Measurements from ENCODE around the gene C4orf51.

The C4orf51 gene

GRCh38 chr4:145656156-145656555, 23.8 kb upstream of the C4orf51 start:
- DNase-seq (ENCODE audit: low spot score) = no peak
- in situ Hi-C loops (cut with MboI; ENCODE audit: low sequenced_read_pairs, unreplicated experiment) = no loop called here
- TF ChIP-seq CTCF (IDR thresholded peaks at IDR 0.05; ENCODE audit: borderline replicate concordance, control extremely low read depth, extremely low read depth, insufficient read depth, missing control alignments) = no peak

DNA sequence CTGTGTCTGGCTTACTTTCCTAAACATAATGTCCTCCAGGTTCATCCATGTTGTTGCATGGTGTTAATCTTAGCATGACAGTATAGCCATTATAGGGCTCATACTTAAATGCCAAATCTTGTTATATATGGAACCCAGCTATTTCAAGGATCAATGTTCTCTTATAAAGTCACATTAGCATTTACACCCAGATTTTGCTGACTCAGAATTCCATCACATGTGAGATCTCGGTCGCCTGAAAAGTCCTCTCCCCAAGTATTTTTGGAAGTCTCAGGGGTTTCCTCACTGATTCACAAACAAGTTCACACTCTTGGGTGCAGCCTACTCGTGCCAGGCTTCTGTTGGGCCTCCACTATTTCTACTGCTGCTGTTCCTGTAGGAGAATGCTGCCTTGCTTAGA, 19.9 kb upstream of the C4orf51 start:
- DNase-seq (ENCODE audit: low spot score) = no peak
- in situ Hi-C loops (cut with MboI; ENCODE audit: low sequenced_read_pairs, unreplicated experiment) = no loop called here
- TF ChIP-seq CTCF (IDR thresholded peaks at IDR 0.05; ENCODE audit: borderline replicate concordance, control extremely low read depth, extremely low read depth, insufficient read depth, missing control alignments) = no peak

GRCh38 chr4:145663194-145663593, 16.8 kb upstream of the C4orf51 start:
- no peak for TF ChIP-seq CTCF (IDR thresholded peaks at IDR 0.05; ENCODE audit: borderline replicate concordance, control extremely low read depth, extremely low read depth, insufficient read depth, missing control alignments)
- no peak for DNase-seq (ENCODE audit: low spot score)
- in situ Hi-C loops (cut with MboI; ENCODE audit: low sequenced_read_pairs, unreplicated experiment) = no loop called here

DNA sequence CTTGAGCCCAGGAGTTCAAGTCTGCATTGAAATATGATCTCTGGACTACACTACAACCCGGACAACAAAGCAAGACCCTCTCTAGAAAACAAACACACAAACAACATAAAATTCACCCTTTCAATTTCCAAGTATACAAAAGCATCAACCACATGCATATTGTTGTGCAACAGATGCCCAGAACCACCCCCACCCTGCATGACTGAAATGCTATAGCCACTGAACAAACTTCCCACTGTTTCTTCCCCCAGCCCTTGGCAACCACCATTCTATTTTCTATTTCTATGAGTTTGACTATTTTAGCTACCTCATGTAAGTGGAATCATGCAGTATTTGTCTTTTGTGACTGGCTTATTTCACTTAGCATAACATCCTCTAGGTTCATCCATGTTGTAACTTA, 14.2 kb upstream of the C4orf51 start:
- no peak for TF ChIP-seq CTCF (IDR thresholded peaks at IDR 0.05; ENCODE audit: borderline replicate concordance, control extremely low read depth, extremely low read depth, insufficient read depth, missing control alignments)
- DNase-seq (ENCODE audit: low spot score) = no peak
- in situ Hi-C loops (cut with MboI; ENCODE audit: low sequenced_read_pairs, unreplicated experiment) = no loop called here

- no peak for TF ChIP-seq CTCF (IDR thresholded peaks at IDR 0.05; ENCODE audit: borderline replicate concordance, control extremely low read depth, extremely low read depth, insufficient read depth, missing control alignments)
- no peak for DNase-seq (ENCODE audit: low spot score)
- in situ Hi-C loops (cut with MboI; ENCODE audit: low sequenced_read_pairs, unreplicated experiment) = no loop called here
Measured at GRCh38 chr4:145670422-145670821, 9.5 kb upstream of the C4orf51 start.

DNA sequence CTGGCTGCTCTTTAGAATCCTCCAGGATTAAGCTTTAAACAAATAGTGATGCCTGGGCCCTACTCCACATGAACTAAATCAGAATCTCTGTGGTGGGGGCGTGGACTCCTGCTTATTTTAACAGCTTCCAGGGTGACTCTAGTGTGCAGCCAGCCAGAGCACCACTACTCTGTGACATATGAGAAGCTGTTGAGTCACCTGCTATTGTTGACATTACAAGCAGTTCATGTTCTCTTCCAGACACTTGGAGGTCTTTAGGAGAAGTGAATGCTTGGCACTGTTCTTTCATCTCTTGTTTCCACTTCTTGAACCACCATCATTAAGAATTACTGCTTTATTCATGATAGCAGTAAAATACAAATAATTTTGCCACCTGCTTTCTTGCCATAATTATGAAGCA, 426 bp upstream of the C4orf51 start:
- no peak for TF ChIP-seq CTCF (IDR thresholded peaks at IDR 0.05; ENCODE audit: borderline replicate concordance, control extremely low read depth, extremely low read depth, insufficient read depth, missing control alignments)
- in situ Hi-C loops (cut with MboI; ENCODE audit: low sequenced_read_pairs, unreplicated experiment) = no loop called here
- no peak for DNase-seq (ENCODE audit: low spot score)

DNA sequence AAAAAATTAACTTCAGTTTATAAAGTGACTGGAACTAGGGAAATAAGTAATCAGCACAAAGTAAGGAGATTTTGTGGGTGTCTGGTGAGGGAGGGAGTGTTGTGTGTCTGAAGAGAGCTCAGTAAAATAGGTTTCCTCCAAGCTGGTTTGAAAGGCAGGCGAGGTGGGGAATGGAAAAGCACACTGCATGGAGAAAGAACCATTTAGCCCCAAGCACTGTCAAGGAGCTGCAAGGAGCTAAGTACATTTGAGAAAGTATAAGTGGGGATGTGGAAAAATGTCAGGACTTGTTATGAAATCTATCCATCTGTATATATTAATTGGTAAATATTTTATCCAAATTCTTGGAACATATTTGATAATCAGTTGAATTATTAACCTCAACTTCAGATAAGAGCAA, 956 bp downstream of the C4orf51 start:
- no peak for TF ChIP-seq CTCF (IDR thresholded peaks at IDR 0.05; ENCODE audit: borderline replicate concordance, control extremely low read depth, extremely low read depth, insufficient read depth, missing control alignments)
- in situ Hi-C loops (cut with MboI; ENCODE audit: low sequenced_read_pairs, unreplicated experiment) = no loop called here
- DNase-seq (ENCODE audit: low spot score) = no peak

All from GM13976 (cell line).